H1 (cell line): ENCODE data around the gene BET1L.

Source experiments
- CTCF ChIP-seq, 3 experiments: IDR thresholded peaks; 1 replicate in 2 of 3; 2 replicates in 1 of 3; pipeline versions ENCODE4 v1.5.1 to v1.6.1; 2011; ENCODE audit warnings: low read length in 3 of 3, mild to moderate bottlenecking in 3 of 3, inconsistent platforms in 2 of 3, low read depth in 1 of 3, moderate library complexity in 1 of 3; ENCODE audit not compliant: insufficient read depth in 1 of 3; ENCODE audit errors: control extremely low read depth in 1 of 3
- EZH2 ChIP-seq: fragments of 200-600 bp; sonication (generic); IDR thresholded peaks from 2 replicates; pipeline ENCODE4 v1.7.1; 2012; ENCODE audit warnings: low read depth, mild to moderate bottlenecking, moderate library complexity, low read length, inconsistent platforms; ENCODE audit not compliant: severe bottlenecking
- GABPA ChIP-seq: IDR thresholded peaks from 2 replicates; pipeline ENCODE4 v1.6.1; 2011; ENCODE audit warnings: mild to moderate bottlenecking, low read length, moderate library complexity, borderline replicate concordance; ENCODE audit not compliant: insufficient read depth
- POLR2AphosphoS5 ChIP-seq: IDR thresholded peaks from 2 replicates; pipeline ENCODE4 v1.6.1; 2011; ENCODE audit warnings: low read depth, low read length
- TF ChIP-seq, protein P1 (sequence below): IDR thresholded peaks from 2 replicates; pipeline ENCODE4 v1.6.1; 2011; ENCODE audit warnings: low read depth, mild to moderate bottlenecking, low read length; ENCODE audit not compliant: insufficient read depth

DNA sequence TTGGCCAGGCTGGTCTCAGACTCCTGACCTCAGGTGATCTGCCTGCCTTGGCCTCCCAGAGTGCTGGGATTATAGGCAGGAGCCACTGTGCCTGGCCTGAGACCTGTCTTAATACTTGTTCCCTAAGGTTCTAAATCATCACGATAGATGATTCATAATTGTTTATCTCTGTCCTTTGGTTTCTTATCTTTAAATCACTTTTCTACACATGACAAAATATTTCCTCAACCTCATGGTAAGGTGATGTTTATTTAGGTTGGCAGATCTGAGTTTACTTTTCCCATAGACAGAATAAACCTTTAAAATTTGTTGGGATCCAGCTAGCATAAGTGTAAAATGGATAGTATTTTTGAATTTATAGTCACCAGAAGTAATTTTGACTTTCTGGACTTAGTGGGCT lies 33.1 kb upstream of the BET1L start:
- TF ChIP-seq CTCF (IDR thresholded peaks at IDR 0.05; ENCODE audit: control extremely low read depth in 1 of 3, insufficient read depth in 1 of 3, low read depth in 1 of 3, low read length in 3 of 3) (no peak), POLR2AphosphoS5 (no peak), GABPA (no peak), EZH2 (no peak)
- TF ChIP-seq, protein P1, sequence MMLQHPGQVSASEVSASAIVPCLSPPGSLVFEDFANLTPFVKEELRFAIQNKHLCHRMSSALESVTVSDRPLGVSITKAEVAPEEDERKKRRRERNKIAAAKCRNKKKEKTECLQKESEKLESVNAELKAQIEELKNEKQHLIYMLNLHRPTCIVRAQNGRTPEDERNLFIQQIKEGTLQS = no peak
